Astrocyte of the spinal cord (primary cell): Measurements from ENCODE around the gene CEP164.
A peak's percentile ranks its signal among the peaks of the same experiment; 100 is the strongest.

Source experiments
- DNase-seq: peaks from one replicate; pipeline ENCODE4 v3.0.0; 2011; ENCODE audit warnings: low read depth, low spot score
- H3K4me3 ChIP-seq: 2 replicates; pipeline ENCODE4 v1.5.1; 2011; ENCODE audit warnings: low read depth, mild to moderate bottlenecking, low read length, moderate library complexity
- in situ Hi-C: cut with HindIII; loops from 2 replicates; pipeline ENCODE4 v1.10.0; 2017; ENCODE audit warnings: low sequenced_read_pairs
- TF ChIP-seq, protein P1 (sequence below): IDR thresholded peaks from 2 replicates; pipeline ENCODE4 v1.5.1; 2012; ENCODE audit warnings: low read depth, mild to moderate bottlenecking, low read length, inconsistent platforms

CEP164 gene

DNA sequence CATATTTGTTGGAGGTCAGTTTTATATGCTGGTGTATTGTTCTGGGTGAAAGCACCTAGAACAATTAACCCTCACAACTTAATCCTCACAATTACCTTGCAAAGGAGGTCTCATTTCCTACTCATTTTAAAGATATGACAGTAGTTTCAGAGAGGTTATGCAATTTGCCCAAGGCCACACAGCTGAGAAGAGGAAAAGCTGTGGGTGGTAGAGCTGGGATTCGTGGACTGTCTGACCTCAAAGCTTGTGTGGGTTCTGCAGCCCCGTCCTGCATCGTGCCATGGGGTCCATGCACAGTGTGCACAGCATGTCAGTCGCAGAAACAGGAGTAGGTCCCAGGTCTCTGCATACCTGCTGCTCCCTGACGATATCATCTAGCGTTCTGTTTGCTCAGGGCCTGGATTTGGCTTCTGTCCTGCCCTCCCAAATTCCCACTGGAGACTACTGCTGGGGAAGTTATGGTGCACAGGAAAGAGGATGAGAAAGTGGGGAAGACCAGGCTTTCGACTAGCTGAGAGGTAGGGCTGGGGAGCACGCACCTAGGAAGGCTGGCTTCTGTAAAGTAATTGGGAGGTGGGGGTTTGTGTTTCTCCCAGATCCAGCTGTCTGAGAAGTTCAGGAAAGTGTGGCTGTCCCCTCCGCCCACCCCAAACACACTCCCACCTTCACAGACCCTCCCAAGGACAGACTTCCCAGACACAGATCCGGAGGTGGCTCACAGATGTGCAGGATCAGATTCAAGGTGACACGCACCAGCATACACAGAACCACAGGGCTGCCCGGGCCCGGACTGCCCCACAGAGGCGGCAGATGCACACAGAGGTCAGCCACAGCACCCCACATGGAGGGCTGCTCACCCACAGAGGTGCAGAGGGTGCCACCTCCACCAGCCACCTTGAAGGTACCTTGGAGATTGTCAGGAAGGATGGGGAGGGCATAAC lies 13.6 kb upstream of the CEP164 start:
- TF ChIP-seq, protein P1, sequence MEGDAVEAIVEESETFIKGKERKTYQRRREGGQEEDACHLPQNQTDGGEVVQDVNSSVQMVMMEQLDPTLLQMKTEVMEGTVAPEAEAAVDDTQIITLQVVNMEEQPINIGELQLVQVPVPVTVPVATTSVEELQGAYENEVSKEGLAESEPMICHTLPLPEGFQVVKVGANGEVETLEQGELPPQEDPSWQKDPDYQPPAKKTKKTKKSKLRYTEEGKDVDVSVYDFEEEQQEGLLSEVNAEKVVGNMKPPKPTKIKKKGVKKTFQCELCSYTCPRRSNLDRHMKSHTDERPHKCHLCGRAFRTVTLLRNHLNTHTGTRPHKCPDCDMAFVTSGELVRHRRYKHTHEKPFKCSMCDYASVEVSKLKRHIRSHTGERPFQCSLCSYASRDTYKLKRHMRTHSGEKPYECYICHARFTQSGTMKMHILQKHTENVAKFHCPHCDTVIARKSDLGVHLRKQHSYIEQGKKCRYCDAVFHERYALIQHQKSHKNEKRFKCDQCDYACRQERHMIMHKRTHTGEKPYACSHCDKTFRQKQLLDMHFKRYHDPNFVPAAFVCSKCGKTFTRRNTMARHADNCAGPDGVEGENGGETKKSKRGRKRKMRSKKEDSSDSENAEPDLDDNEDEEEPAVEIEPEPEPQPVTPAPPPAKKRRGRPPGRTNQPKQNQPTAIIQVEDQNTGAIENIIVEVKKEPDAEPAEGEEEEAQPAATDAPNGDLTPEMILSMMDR, result no peak

GRCh38 chr11:117314840-117315239 lies 12.8 kb upstream of the CEP164 start:
- in situ Hi-C loops, result no loop called here
- TF ChIP-seq, protein P1, result no peak
- no peak for DNase-seq
- peak overlapping the region; percentile 73 for H3K4me3 ChIP-seq

More for the DNA sequence above, 13.6 kb upstream of the CEP164 start:
- in situ Hi-C loops, result no loop called here
- DNase-seq, result no peak
- H3K4me3 ChIP-seq, result peak overlapping the region; percentile 73

DNA sequence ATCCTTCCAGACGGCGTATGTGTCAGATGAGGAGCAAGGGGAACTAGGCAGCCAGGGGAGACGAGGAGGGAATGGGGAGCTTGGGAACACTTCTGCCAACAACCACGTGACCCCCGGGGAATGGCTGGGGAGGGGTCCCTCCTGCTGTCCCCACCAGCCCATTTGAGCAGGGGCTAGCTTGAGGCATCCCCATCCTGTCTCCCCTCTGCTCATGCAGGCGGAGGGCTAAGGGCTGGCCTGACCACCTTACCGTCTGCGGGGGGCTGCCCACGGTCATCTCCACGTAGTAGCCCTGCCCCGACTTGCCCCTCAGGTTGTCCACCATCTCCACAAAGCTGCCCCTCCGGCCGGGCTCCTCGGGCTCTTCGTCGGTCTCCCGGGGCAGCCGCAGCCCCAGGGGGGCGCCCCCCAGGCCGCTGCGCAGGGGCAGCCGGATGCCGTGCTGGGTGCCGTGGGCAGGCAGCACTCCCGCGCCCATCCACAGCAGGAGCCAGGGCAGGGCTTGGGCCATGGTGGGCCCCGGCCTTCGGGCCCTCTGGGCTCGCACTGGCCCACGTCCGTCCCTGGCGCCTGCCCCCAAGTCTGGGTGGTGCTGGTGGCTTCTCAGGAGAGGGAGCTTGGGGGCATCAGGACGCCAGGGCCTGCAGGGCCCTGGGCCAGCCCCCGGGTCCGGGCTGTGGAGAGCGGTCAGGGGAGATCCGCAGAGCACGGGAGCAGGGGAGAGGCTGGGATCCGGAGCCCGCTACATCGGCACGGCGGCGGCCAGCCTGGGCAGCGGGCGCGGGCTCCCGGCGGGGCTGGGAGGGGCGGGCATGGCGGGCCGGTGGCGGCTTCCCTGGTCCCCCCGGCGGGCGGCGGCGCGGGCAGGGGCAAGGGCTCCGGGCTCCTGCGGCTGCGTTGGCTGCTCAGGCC lies 12.1 kb upstream of the CEP164 start:
- in situ Hi-C loops, result no loop called here
- DNase-seq, result no peak
- TF ChIP-seq, protein P1, result no peak
- peak overlapping the region; percentile 73 for H3K4me3 ChIP-seq

DNA sequence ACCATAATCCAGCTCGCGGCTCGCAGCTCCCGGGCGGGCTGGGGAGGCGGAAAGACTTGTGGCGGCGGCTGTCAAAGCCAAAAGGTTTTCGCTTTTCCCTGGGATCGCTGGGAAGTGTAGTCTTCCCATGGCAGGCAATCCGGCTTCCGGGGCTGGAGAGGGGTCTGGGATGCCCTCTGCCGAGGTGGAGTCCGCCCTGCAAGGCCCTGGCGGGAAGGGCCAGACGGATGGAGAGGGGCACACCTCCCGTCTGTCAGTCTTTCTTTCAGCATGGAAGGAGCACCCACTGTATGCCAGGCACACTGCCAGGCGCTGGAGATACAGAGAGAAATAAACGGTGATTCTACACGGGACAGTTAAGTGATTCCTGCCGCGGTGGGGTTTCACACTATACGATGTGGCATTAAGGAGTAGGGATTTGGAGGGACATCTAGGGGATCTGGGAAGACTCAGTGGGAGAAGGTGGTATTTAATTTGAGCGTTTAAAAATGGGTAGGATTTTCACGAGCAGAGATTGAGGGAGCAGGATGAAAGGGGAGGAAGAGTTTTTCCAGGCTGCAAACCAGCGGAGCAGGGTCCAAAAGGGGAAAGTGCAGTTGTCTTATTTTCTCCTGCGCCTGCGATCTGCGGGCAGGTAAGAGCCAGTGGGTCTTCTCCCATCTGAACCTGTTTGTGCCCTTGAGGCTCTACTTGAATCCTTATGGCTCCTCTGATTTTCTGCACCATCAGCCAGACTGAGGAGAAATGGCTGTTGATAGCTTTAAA lies 11.3 kb upstream of the CEP164 start, which contains the start of gene BACE1:
Gene BACE1 (minus strand): TSS at position 60 of the 765 bp plus-strand sequence. CDS start 461 bp downstream, outside the sequence.
- DNase-seq, result peak; percentile 86
- in situ Hi-C loops, result no loop called here
- TF ChIP-seq, protein P1, result peak; percentile 65

GRCh38 chr11:117318738-117319137 lies 8.9 kb upstream of the CEP164 start:
- in situ Hi-C loops, result no loop called here
- TF ChIP-seq, protein P1, result no peak
- no peak overlapping the region for H3K4me3 ChIP-seq

More for the DNA sequence above, 11.3 kb upstream of the CEP164 start, which contains the start of gene BACE1:
- H3K4me3 ChIP-seq, result peak within 1 kb of the TSS; percentile 73

More at GRCh38 chr11:117318738-117319137, 8.9 kb upstream of the CEP164 start:
- no peak for DNase-seq
